H1 (cell line): ENCODE data around the gene CHMP4A. TPM values are rescaled to one million over a fixed set of nuclear protein-coding genes. Genes with fewer than 3 reads are reported as not detected.

Experiments
- CHD7 ChIP-seq: fragments of 300-600 bp; sonication (generic); IDR thresholded peaks from 2 replicates; pipeline ENCODE4 v1.7.1; 2012; ENCODE audit warnings: low read length, moderate library complexity, mild to moderate bottlenecking, inconsistent platforms; ENCODE audit not compliant: insufficient replicate concordance
- EP300 ChIP-seq, 2 experiments: IDR thresholded peaks; 1 replicate in 1 of 2; 2 replicates in 1 of 2; pipeline ENCODE4 v1.6.1; 2011 to 2012; ENCODE audit warnings: low read depth in 2 of 2, low read length in 2 of 2, mild to moderate bottlenecking in 2 of 2, borderline replicate concordance in 1 of 2, inconsistent platforms in 1 of 2, moderate library complexity in 1 of 2
- GABPA ChIP-seq: IDR thresholded peaks from 2 replicates; pipeline ENCODE4 v1.6.1; 2011; ENCODE audit warnings: mild to moderate bottlenecking, low read length, moderate library complexity, borderline replicate concordance; ENCODE audit not compliant: insufficient read depth
- KDM5A ChIP-seq: fragments of 200-600 bp; IDR thresholded peaks from 2 replicates; pipeline ENCODE4 v1.7.1; 2012; ENCODE audit warnings: mild to moderate bottlenecking, low read length, inconsistent platforms, mixed read lengths
- NRF1 ChIP-seq: IDR thresholded peaks from 2 replicates; pipeline ENCODE4 v1.6.1; 2011; ENCODE audit warnings: mild to moderate bottlenecking, low read depth, low read length, improper control_type of control experiment
- POU5F1 ChIP-seq: IDR thresholded peaks from 2 replicates; pipeline ENCODE4 v1.6.1; 2011; ENCODE audit warnings: low read depth, mild to moderate bottlenecking, low read length, moderate library complexity
- SP1 ChIP-seq: IDR thresholded peaks from 2 replicates; pipeline ENCODE4 v1.6.1; 2011; ENCODE audit warnings: low read depth, low read length
- polyA plus RNA-seq, 7 experiments: library from polyadenylated mRNA; depleted of rRNA in 3 of 7; stranded (reverse) in 5 of 7; unstranded in 2 of 7; fragments of >200 nt in 5 of 7; fragments of 200-250 nt in 2 of 7; gene quantifications; 1 replicate in 5 of 7; 2 replicates in 1 of 7; 4 replicates in 1 of 7; pipeline versions ENCODE4 v1.2.1 to v1.2.3, GENCODE V29; 2011 to 2013; ENCODE audit warnings: missing spikeins in 2 of 7, mixed read lengths in 2 of 7
- total RNA-seq: library from RNA; stranded (reverse); fragmentation: NEBNext Ultra II Directional; extraction: Animal tissue kit (Norgen Biotek cat#: 25700); gene quantifications from 2 replicates; pipeline ENCODE4 v1.2.1, GENCODE V29; 2021
- TF ChIP-seq, protein P1 (sequence below): IDR thresholded peaks from 2 replicates; pipeline ENCODE4 v1.6.1; 2011; ENCODE audit warnings: low read length, improper control_type of control experiment

CHMP4A gene
- total and polyA plus RNA-seq, 2 of the 8 experiments (the other 6 are each of a cell fraction or from before 2014, with no cell fraction given), result 32.9 to 37.6 TPM

- TF ChIP-seq CHD7, result no peak
- 0 out of 2 replicates have a peak, but pooled peaks have one; percentile 9 for TF ChIP-seq KDM5A
- no peak for TF ChIP-seq NRF1
- peak; percentile 50; the same call in 1 of the 2 replicates for TF ChIP-seq GABPA
- no peak for TF ChIP-seq SP1
- TF ChIP-seq POU5F1, result no peak
- no peak for TF ChIP-seq EP300 (IDR thresholded peaks at IDR 0.05; ENCODE audit: borderline replicate concordance in 1 of 2, low read depth in 2 of 2, low read length in 2 of 2)
- TF ChIP-seq, protein P1, sequence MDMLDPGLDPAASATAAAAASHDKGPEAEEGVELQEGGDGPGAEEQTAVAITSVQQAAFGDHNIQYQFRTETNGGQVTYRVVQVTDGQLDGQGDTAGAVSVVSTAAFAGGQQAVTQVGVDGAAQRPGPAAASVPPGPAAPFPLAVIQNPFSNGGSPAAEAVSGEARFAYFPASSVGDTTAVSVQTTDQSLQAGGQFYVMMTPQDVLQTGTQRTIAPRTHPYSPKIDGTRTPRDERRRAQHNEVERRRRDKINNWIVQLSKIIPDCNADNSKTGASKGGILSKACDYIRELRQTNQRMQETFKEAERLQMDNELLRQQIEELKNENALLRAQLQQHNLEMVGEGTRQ, result 0 out of 2 replicates have a peak, but pooled peaks have one; percentile 21
Measured at GRCh38 chr14:24195186-24196070, 17.9 kb downstream of the CHMP4A start, which contains the start of gene TM9SF1 (continued).
